ENCODE results near the gene WAS.

Gene WAS

GRCh38 chrX:48737213-48737938, 53.8 kb downstream of the WAS start:
- intact Hi-C loops (cut with micrococcal nuclease), result loop anchor here (1.0 to 2.0 kb wide), 2 partner anchors 41 to 63 kb away; partner anchors contain the start of gene SUV39H1
- H3K27ac Mint-ChIP-seq, result peak overlapping the region; percentile 98
- peaks cover 5% of the 10 kb centered on the region for H3K36me3 Mint-ChIP-seq (ENCODE audit: low read depth)

DNA sequence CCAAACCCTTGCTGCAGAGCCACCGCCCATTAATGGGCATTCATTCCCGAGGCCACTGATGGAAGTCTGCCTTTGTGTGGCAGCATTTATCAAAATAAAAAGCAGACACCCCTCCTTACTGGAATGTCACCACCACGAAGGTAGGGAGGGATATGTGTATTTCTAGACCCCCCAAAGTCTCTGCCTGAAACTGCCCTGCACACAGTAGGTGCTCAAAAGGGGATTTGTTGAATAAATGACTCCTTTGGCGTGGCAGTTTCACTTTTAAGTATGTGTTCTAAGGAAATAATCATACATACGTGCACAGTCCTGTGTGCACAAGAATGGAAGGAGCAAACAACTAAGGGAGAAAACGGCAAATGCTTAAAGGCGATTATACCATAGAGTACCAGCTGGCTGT, 54.3 kb downstream of the WAS start:
- H3K4me1 Mint-ChIP-seq (ENCODE audit: low read depth), result peaks cover 13% of the 10 kb centered on the region
- intact Hi-C loops (cut with micrococcal nuclease), result loop anchor here (1.0 to 2.0 kb wide), 2 partner anchors 42 to 63 kb away; partner anchors contain the start of gene SUV39H1
- H3K4me3 Mint-ChIP-seq, result peak overlapping the region; percentile 89
- H3K36me3 Mint-ChIP-seq (ENCODE audit: low read depth), result peaks cover 5% of the 10 kb centered on the region
- no peaks in the 10 kb centered on the region for H3K9me3 Mint-ChIP-seq
- no peaks in the 10 kb centered on the region for H3K27me3 Mint-ChIP-seq
- H3K27ac Mint-ChIP-seq, result peak overlapping the region; percentile 98

More at GRCh38 chrX:48737213-48737938, 53.8 kb downstream of the WAS start:
- Mint-ChIP-seq H3K9me3 (no peaks in the 10 kb centered on the region), H3K27me3 (no peaks in the 10 kb centered on the region), H3K4me1 (ENCODE audit: low read depth) (peaks cover 13% of the 10 kb centered on the region), H3K4me3 (peak overlapping the region; percentile 89)

All from dendritic cell treated with granulocyte-macrophage colony-stimulating factor and Interleukin-4, amounts not matched to agents 40 ng/mL and 50 ng/mL, for 4 days (primary cell).